ENCODE results near the gene CADPS. TPM values are rescaled to one million over a fixed set of nuclear protein-coding genes. Genes with fewer than 3 reads are reported as not detected.
A peak's percentile ranks its signal among the peaks of the same experiment; 100 is the strongest.

The CADPS gene
- total RNA-seq, 1 donor, result 3.7 TPM

DNA sequence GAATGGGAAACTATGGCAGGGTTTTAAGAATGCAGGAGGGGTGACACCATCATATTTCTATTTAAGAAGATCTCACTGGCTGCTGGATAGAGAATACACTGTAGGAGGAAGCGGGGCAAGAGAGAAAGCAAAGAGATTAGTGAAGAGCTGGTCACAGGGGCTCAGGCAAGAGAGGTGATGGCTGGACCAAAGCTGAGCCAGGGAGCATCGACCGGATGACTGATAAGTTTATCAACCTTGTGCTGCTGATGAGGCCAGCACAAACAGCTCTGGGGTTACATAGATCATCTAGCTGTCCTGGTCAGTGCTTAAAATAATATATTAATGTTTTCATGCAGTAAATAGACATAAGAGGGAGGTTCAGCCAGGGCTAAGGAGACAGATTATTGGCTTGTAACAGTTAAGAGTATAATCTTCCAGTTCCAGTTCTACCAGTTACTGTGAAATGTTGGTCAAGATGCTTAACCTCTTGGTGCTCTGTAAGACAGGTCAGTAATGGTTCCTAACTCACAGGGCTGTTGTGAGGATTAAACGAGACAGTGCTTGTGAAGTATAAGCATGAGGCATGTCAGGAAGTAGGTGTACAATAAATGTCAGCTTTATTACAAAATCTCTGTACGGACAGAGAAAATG lies 300.8 kb downstream of the CADPS start:
- DNase-seq (ENCODE audit: low read depth), result no peak
- H3K4me3 ChIP-seq (ENCODE audit: low read depth, low read length), result no peak overlapping the region
- TF ChIP-seq, protein P1, sequence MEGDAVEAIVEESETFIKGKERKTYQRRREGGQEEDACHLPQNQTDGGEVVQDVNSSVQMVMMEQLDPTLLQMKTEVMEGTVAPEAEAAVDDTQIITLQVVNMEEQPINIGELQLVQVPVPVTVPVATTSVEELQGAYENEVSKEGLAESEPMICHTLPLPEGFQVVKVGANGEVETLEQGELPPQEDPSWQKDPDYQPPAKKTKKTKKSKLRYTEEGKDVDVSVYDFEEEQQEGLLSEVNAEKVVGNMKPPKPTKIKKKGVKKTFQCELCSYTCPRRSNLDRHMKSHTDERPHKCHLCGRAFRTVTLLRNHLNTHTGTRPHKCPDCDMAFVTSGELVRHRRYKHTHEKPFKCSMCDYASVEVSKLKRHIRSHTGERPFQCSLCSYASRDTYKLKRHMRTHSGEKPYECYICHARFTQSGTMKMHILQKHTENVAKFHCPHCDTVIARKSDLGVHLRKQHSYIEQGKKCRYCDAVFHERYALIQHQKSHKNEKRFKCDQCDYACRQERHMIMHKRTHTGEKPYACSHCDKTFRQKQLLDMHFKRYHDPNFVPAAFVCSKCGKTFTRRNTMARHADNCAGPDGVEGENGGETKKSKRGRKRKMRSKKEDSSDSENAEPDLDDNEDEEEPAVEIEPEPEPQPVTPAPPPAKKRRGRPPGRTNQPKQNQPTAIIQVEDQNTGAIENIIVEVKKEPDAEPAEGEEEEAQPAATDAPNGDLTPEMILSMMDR (IDR thresholded peaks at IDR 0.05; ENCODE audit: insufficient read depth, low read length), result no peak

DNA sequence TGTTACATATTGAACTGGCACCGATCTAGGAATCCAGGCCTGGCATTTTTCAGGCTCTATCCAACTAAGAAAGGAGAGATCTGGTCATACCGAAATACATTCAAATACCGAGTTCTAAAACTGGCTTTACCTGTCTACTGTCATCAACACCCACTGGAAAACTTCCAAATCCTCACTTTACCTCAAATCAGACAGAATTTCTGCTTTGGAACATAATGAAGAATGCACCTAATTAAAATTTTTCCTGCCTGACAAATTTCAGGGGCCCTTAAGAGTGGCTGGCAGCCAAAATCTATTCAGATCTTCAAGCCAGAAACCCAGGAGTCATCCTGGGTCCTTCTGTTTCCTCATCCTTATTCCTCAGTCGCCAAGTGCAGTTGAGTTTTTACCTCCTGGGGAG lies 303.3 kb downstream of the CADPS start:
- TF ChIP-seq, protein P1 (IDR thresholded peaks at IDR 0.05; ENCODE audit: insufficient read depth, low read length), result no peak
- no peak overlapping the region for H3K4me3 ChIP-seq (ENCODE audit: low read depth, low read length)
- no peak for DNase-seq (ENCODE audit: low read depth)

DNA sequence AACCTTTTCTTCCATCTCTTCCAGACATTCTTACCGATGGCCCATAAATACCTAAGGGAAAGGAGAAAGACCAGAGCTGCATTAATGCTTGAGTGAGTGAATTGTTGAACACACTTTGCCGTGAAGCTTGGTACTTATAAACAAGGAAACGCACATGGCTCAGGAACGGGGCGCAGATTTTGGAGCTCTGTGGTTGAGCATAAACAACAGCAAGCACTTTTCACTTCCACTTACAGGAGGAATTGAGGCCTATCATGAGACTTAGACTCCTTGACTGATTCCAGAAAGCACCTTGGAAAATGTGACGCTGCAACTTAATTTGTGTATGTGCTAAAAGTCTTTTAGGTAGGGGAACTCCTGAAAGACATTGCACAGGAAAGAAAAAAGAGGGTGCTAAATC lies 304.3 kb downstream of the CADPS start:
- DNase-seq (ENCODE audit: low read depth), result no peak
- H3K4me3 ChIP-seq (ENCODE audit: low read depth, low read length), result no peak overlapping the region
- TF ChIP-seq, protein P1 (IDR thresholded peaks at IDR 0.05; ENCODE audit: insufficient read depth, low read length), result no peak

DNA sequence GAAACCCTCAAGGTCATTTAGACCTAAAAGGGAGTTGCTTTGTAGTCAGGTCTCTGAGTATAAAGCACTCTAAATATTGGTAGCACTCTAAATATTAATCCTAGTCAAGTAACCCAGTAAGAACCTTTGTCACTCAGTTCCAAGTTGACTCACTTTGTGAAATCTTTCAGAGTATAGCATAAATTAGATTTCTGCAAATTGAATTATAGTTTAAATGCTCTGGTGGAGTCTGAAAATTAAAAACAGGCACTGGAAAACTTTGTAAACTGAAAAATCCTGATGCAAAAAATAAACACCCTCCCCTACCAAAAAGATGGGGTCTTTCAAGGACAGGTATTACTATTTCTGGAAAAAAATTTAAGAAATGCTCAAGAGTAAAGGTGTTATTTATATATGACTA lies 305.6 kb downstream of the CADPS start:
- no peak for DNase-seq (ENCODE audit: low read depth)
- H3K4me3 ChIP-seq (ENCODE audit: low read depth, low read length), result no peak overlapping the region
- TF ChIP-seq, protein P1 (IDR thresholded peaks at IDR 0.05; ENCODE audit: insufficient read depth, low read length), result no peak

DNA sequence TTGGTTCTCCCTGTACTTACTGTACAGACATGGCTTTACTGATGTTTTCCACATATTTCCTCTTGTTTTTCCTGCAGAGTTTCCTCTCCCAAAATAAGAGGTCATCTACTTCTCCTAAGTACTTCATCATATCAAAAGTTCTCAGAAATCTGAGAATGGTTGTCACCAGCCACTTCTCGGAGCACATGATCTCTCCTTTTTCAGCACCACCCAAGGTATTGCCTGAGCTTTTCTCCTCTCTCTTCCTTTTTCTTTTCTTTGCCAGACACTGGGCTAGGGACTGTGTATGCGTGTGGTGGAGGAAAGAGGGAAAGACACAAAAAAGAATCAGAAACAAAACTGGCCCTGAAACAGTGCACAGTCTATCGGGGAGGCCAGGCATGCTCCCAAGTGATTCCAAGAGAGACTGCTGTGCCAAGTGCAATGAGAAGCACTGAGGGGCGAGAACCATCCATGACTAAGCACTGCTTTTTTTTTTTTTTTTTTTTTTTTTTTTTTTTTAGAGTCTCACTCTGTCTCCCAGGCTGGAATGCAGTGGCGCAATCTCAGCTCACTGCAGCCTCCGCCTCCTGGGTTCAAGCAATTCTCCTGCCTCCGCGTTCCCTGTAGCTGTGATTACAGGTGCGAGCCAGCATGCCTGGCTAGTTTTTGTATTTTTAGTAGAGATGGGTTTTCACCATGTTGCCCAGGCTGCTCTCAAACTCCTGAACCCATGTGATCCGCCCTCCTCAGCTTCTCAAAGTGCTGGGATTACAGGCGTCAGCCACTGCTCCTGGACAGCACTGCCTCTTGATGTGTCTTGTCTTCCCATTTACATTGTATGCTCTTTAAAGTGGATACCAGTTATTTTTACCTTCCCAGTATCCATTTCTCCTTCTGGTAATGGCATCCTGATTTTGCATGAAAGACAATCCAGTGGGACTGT lies 307.9 kb downstream of the CADPS start:
- TF ChIP-seq, protein P1 (IDR thresholded peaks at IDR 0.05; ENCODE audit: insufficient read depth, low read length), result no peak
- H3K4me3 ChIP-seq (ENCODE audit: low read depth, low read length), result no peak overlapping the region
- peak; percentile 97 for DNase-seq (ENCODE audit: low read depth)

DNA sequence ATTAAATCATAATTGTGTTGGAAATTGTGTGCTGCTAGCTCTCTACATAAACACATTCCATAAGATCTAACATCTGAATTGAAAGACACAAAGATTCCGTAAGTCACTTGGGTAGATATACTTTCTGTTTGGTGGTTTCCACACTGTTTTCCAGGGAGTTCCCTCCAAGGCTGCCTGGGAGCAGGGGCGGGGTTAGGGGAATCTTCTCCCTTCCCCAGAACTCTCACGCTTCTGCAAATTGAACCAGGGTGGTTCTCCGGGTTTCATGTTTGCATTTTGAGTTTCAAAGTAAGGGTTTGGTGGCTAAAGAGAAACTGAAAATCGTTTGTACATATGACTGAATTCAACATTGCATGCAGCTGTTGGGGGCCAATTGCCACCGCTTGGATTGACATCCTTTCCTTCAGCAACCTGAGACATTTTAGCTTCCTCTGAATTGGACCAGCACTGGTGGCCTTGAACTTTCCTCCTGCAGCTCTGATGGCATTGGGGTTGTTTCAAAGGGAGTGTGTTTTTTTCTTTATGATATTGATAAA lies 309.1 kb downstream of the CADPS start:
- H3K4me3 ChIP-seq (ENCODE audit: low read depth, low read length), result no peak overlapping the region
- DNase-seq (ENCODE audit: low read depth), result no peak
- TF ChIP-seq, protein P1 (IDR thresholded peaks at IDR 0.05; ENCODE audit: insufficient read depth, low read length), result no peak

Data from fibroblast of the aortic adventitia (primary cell).